ENCODE data around the gene GRAMD1C.

GRCh38 chr3:113878403-113878802 is 39.8 kb downstream of the GRAMD1C start:
- TF ChIP-seq POLR2A (IDR thresholded peaks at IDR 0.05; ENCODE audit: low read depth, low read length) (no peak), POLR2AphosphoS5 (IDR thresholded peaks at IDR 0.05; ENCODE audit: low read depth, low read length) (no peak), PAX5 (IDR thresholded peaks at IDR 0.05; ENCODE audit: insufficient read depth, low read length, severe bottlenecking) (no peak), TAF1 (IDR thresholded peaks at IDR 0.05; ENCODE audit: low read depth, low read length) (no peak)

All from GM12891 (cell line).